GM13976 (cell line): ENCODE measurements around the gene SLC7A6.

Source experiments
- DNase-seq: peaks from one replicate; pipeline ENCODE4 v3.0.0; 2012; ENCODE audit warnings: low spot score
- in situ Hi-C: fragments of 300-500 bp; cut with MboI; formaldehyde crosslinking; loops from one replicate; pipeline ENCODE4 v1.12.0; 2022; ENCODE audit warnings: low sequenced_read_pairs, mixed read lengths, inconsistent platforms; ENCODE audit not compliant: unreplicated experiment
- TF ChIP-seq, protein P1 (sequence below): IDR thresholded peaks from 2 replicates; pipeline ENCODE4 v1.5.1; 2012; ENCODE audit warnings: borderline replicate concordance, mild to moderate bottlenecking; ENCODE audit not compliant: insufficient read depth; ENCODE audit errors: extremely low read depth, missing control alignments, control extremely low read depth

SLC7A6 gene

DNA sequence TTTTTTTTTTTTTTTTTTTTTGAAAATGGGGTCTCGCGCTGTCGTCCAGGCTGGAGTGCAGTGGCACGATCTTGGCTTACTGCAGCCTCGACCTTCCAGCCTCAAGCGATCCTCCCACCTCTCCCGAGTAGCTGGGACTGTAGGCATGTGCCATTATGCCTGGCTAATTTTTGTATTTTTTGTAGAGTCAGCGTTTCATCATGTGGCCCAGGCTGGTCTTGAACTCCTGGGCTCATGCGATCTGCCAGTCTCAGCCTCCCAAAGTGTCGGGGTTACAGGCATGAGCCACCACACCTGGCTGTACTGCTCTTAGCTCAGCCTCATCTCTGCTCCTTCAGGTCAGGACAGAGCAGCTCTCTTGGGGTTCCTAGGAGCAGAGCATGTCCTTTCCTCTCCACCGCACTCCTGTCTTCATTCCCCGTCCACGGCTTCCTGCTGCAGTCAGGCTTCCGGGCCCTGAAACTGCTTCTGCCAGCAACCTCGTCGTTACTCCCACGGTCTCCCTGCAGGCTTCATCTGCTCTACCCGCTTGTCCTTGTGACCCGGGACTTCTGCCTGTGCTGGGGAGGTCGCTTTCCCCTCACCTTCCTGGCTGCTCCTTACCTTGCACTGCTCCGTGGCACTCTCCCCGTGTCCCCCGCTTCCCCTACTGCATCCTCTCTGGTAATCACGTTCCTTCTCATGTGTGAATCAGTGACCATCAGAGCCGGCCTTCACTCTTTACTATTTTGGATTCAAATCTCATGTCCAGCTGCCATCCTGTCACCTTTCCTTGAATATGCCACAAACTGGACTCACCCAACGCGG is 84.5 kb downstream of the SLC7A6 start:
- TF ChIP-seq, protein P1, sequence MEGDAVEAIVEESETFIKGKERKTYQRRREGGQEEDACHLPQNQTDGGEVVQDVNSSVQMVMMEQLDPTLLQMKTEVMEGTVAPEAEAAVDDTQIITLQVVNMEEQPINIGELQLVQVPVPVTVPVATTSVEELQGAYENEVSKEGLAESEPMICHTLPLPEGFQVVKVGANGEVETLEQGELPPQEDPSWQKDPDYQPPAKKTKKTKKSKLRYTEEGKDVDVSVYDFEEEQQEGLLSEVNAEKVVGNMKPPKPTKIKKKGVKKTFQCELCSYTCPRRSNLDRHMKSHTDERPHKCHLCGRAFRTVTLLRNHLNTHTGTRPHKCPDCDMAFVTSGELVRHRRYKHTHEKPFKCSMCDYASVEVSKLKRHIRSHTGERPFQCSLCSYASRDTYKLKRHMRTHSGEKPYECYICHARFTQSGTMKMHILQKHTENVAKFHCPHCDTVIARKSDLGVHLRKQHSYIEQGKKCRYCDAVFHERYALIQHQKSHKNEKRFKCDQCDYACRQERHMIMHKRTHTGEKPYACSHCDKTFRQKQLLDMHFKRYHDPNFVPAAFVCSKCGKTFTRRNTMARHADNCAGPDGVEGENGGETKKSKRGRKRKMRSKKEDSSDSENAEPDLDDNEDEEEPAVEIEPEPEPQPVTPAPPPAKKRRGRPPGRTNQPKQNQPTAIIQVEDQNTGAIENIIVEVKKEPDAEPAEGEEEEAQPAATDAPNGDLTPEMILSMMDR = no peak
- DNase-seq = no peak
- in situ Hi-C loops = no loop called here

DNA sequence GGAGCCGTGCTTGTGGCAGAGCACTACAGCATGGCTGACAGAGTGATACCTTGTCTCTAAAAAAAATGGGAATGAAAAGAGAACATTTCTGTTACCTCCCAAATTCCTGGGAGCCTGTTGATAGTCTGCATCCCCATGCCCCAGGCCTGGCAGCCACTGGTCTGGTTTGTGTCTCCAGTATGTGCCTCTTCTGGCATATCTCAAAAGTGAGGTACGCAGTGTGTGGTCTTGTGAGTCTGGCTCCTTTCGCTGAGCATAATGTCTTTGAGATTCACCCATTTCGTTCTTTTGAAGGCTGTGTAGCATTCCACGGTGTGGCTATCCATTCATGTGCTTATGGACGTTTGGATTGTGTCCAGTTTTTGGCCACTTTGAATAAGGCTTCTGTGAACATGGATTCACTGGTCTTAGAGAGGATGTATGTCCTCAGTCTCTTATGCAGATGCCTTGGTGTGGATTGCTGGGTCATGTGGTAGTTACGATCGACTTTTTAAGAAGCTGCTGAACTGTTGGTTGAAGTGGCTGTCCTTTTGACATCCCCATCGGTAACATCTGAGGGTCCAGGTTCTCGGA is 85.6 kb downstream of the SLC7A6 start:
- DNase-seq = no peak
- in situ Hi-C loops = no loop called here
- TF ChIP-seq, protein P1 = no peak

DNA sequence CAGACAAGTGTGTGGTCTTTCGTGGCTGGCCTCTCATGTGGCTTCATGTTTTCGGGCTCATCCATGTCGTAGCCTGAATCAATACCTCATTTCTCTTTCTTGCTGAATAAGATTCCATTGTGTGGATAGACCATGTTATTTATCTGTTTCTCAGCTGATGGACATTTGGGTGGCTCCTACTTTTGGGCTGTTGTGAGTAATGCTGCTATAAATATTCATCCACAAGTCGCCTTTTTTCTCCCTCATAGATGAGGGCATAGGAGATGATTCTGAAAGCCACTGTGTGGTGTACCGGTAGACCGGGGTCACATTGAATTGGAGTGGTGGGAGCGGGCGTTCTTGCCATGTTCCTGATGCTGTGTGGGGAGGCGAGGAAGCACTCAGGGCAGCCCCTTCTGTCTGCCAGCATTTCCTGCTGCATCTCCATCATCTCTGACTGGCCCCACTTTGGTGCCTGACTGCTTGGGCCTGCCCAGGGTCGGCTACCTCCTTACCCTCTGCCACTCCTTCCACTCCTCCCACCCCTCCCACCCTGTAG is 86.6 kb downstream of the SLC7A6 start:
- in situ Hi-C loops = no loop called here
- no peak for DNase-seq
- TF ChIP-seq, protein P1 = no peak
